Natural killer cell (primary cell): ENCODE data around the gene STK39. TPM values are rescaled to one million over a fixed set of nuclear protein-coding genes. Genes with fewer than 3 reads are reported as not detected.

ENCODE experiments used
- ATAC-seq, 3 donors: fragments of 150-1000 bp in 2 of 3; fragments of 200-7000 bp in 1 of 3; cut with Tn5 transposase; 1 replicate in 1 of 3; 2 replicates in 2 of 3; pipeline ENCODE4 v1.10.0; 2021; ENCODE audit warnings: mild to moderate bottlenecking in 2 of 3, moderate library complexity in 2 of 3
- DNase-seq, 2 donors: peaks; one replicate each; pipeline versions ENCODE4 v3.0.0 to v3.0.0-alpha.2; 2013 to 2021; ENCODE audit warnings: mixed read lengths in 1 of 2
- H3K27ac ChIP-seq: one replicate; pipeline ENCODE4 v1.5.1; 2013; ENCODE audit warnings: mild to moderate bottlenecking, low read length
- H3K27me3 ChIP-seq: one replicate; pipeline ENCODE4 v1.6.1; 2013; ENCODE audit warnings: low read length; ENCODE audit not compliant: control insufficient read depth, insufficient read depth
- H3K36me3 ChIP-seq: one replicate; pipeline ENCODE4 v1.6.1; 2013; ENCODE audit warnings: low read length; ENCODE audit not compliant: control insufficient read depth, insufficient read depth
- H3K4me1 ChIP-seq: one replicate; pipeline ENCODE4 v1.6.1; 2013; ENCODE audit warnings: low read length; ENCODE audit not compliant: control insufficient read depth, insufficient read depth
- H3K4me3 ChIP-seq: one replicate; pipeline ENCODE4 v1.5.1; 2013; ENCODE audit warnings: low read length
- H3K9me3 ChIP-seq: one replicate; pipeline ENCODE4 v1.6.1; 2013; ENCODE audit warnings: low read length; ENCODE audit not compliant: control insufficient read depth, insufficient read depth
- H3K27ac Mint-ChIP-seq, 2 donors: one replicate each; pipeline ENCODE4 v1.8.0; 2022; ENCODE audit warnings: mild to moderate bottlenecking in 2 of 2, mixed read lengths in 2 of 2, moderate library complexity in 1 of 2
- H3K27me3 Mint-ChIP-seq, 2 donors: one replicate each; pipeline ENCODE4 v1.8.0; 2022; ENCODE audit warnings: low read depth in 2 of 2, mixed read lengths in 2 of 2
- H3K36me3 Mint-ChIP-seq: one replicate; pipeline ENCODE4 v1.8.0; 2022; ENCODE audit warnings: mixed read lengths
- H3K4me1 Mint-ChIP-seq, 2 donors: one replicate each; pipeline ENCODE4 v1.8.0; 2022; ENCODE audit warnings: mixed read lengths in 2 of 2
- H3K4me3 Mint-ChIP-seq: one replicate; pipeline ENCODE4 v1.8.0; 2022; ENCODE audit warnings: mild to moderate bottlenecking, moderate library complexity, mixed read lengths
- H3K9me3 Mint-ChIP-seq, 2 donors: one replicate each; pipeline ENCODE4 v1.8.0; 2022; ENCODE audit warnings: mixed read lengths in 2 of 2
- CTCF ChIP-seq: fragments of 200-600 bp; IDR thresholded peaks from one replicate; pipeline ENCODE4 v1.8.0; 2022; ENCODE audit warnings: antibody characterized with exemption
- WGBS: methylation state at CpG from one replicate; pipeline ENCODE4 v1.1.7; 2013; ENCODE audit warnings: missing lambda C conversion rate; ENCODE audit not compliant: insufficient coverage; 5-methylcytosine and 5-hydroxymethylcytosine counted together
- intact Hi-C: fragments of 100-400 bp; cut with micrococcal nuclease; formaldehyde crosslinking; loops from one replicate; pipeline ENCODE4 v1.14.2; 2022
- total RNA-seq, 4 donors: library from RNA; stranded (reverse); fragments of 120-200 nt in 1 of 4; gene quantifications; one replicate each; pipeline versions ENCODE4 v1.2.3 to v1.2.4, GENCODE V29; 2013 to 2022

Gene STK39
- total RNA-seq, 3 donors from 2014 or later (not counting 1 experiment from before 2014, with no cell fraction given), result 53.3 to 79.3 (median 66.6) TPM

DNA sequence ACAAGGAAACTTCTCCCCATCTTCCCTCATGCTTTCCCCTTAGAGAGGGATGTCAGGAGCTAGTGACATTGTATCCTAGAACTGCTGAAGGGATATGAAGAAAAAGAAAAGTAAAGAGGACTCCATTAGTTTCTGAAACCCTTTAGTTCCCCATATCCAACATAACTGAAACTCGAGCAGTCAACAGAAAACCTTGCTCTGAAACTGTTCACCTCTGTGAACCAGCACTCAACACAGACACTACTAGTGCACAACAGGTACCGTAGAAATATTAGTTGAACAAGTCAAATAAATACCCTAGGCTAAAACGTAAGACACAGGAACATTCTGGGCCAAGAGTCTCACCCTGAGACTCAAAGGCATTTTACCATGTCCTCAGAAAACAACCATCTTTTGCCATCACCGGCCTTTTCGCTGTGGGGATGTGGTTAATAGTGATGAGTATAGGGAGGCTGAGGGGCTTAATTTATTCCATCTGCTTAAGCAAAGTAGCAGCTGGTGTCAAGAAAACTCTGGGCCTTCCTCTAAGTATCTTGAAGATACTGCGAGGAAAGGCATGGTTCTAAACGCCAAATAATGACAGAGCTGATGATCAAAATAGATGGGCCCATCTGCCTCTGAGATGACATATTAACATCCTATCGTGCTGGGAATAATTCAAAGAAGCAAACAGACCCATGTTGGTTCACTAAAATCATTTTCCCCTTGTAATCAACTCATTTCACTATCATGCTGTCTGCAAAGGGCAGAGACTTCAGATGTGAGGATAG is 156.8 kb downstream of the STK39 start:
- no peaks in the 10 kb centered on the region for H3K36me3 ChIP-seq
- no peak overlapping the region for H3K4me3 ChIP-seq
- no peak for TF ChIP-seq CTCF
- H3K27me3 ChIP-seq, result no peaks in the 10 kb centered on the region
- peaks cover 9% of the 10 kb centered on the region for H3K4me1 ChIP-seq
- Mint-ChIP-seq H3K27me3 (no peaks in the 10 kb centered on the region), H3K36me3 (no peaks in the 10 kb centered on the region), H3K9me3 (no peaks in the 10 kb centered on the region), H3K4me1 (peaks cover 36% of the 10 kb centered on the region in 2 donors), H3K27ac (no peak overlapping the region), H3K4me3 (no peak overlapping the region)
- DNase-seq (no peak), ATAC-seq (no peak)
- 87% methylated on average over 8 of the region's 8 CpGs for WGBS
- intact Hi-C loops, result no loop called here
- H3K9me3 ChIP-seq, result no peaks in the 10 kb centered on the region
- H3K27ac ChIP-seq, result no peak overlapping the region

GRCh38 chr2:168089200-168089599 is 158.2 kb downstream of the STK39 start:
- peak in 1 of 3 donors; percentile 56 for ATAC-seq
- Mint-ChIP-seq H3K4me3 (peak overlapping the region; percentile 36), H3K9me3 (no peaks in the 10 kb centered on the region), H3K4me1 (peaks cover 50% of the 10 kb centered on the region in 2 donors), H3K27me3 (no peaks in the 10 kb centered on the region), H3K27ac (no peak overlapping the region), H3K36me3 (no peaks in the 10 kb centered on the region)
- peak overlapping the region; percentile 50 for H3K27ac ChIP-seq
- intact Hi-C loops, result no loop called here
- no peak for TF ChIP-seq CTCF
- no peak overlapping the region for H3K4me3 ChIP-seq
- 57% methylated on average over 1 of the region's 1 CpG for WGBS
- no peaks in the 10 kb centered on the region for H3K9me3 ChIP-seq
- no peak for DNase-seq
- H3K27me3 ChIP-seq, result no peaks in the 10 kb centered on the region
- peaks cover 9% of the 10 kb centered on the region for H3K4me1 ChIP-seq
- no peaks in the 10 kb centered on the region for H3K36me3 ChIP-seq

DNA sequence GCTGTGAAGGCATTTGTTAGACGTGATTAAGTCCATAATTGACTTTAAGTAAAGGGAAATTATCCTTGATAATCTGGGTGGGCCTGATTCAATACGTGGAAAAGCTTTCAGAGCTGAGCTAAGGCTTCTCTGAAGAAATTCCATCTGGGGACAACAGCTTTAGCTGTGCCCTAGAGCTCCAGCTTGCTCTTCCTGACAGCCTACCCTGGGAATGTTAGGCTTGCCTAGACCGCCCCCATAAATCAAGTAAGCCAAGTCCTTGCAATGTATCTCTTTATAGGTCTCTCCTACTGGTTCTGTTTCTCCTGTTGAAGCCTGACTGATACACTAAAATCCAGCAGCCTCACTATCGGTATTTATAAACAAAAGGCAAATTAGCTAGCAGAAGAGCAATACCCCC is 160.0 kb downstream of the STK39 start:
- Mint-ChIP-seq H3K27me3 (no peaks in the 10 kb centered on the region), H3K36me3 (no peaks in the 10 kb centered on the region), H3K4me3 (no peak overlapping the region), H3K27ac (no peak overlapping the region), H3K4me1 (peaks cover 65 to 66% of the 10 kb centered on the region in 2 donors), H3K9me3 (no peaks in the 10 kb centered on the region)
- Histone ChIP-seq H3K4me3 (no peak overlapping the region), H3K36me3 (no peaks in the 10 kb centered on the region), H3K4me1 (peaks cover 9% of the 10 kb centered on the region), H3K27ac (no peak overlapping the region), H3K27me3 (no peaks in the 10 kb centered on the region), H3K9me3 (no peaks in the 10 kb centered on the region)
- no peak for ATAC-seq
- intact Hi-C loops, result no loop called here
- no peak for TF ChIP-seq CTCF
- WGBS, result 99% methylated on average over 3 of the region's 4 CpGs
- DNase-seq, result no peak

- no peaks in the 10 kb centered on the region for H3K36me3 Mint-ChIP-seq
- H3K27me3 ChIP-seq, result no peaks in the 10 kb centered on the region
- DNase-seq (no peak), ATAC-seq (no peak)
- intact Hi-C loops, result no loop called here
- H3K27me3 Mint-ChIP-seq, result no peaks in the 10 kb centered on the region
- H3K4me3 Mint-ChIP-seq, result no peak overlapping the region
- TF ChIP-seq CTCF, result no peak
- no peaks in the 10 kb centered on the region for H3K36me3 ChIP-seq
- no peak overlapping the region for H3K27ac ChIP-seq
- no peaks in the 10 kb centered on the region for H3K9me3 ChIP-seq
- no peak overlapping the region for H3K4me3 ChIP-seq
- H3K9me3 Mint-ChIP-seq, result no peaks in the 10 kb centered on the region
- H3K4me1 ChIP-seq, result peaks cover 9% of the 10 kb centered on the region
- H3K4me1 Mint-ChIP-seq, result peaks cover 70% of the 10 kb centered on the region in 2 donors
- 98% methylated on average over 5 of the region's 5 CpGs for WGBS
- H3K27ac Mint-ChIP-seq, result peak overlapping the region in 1 of 2 donors; percentile 14
Measured at GRCh38 chr2:168086851-168087250, 160.5 kb downstream of the STK39 start.
